ENCODE measurements around the gene CXCL17.

- TF ChIP-seq, protein P1, sequence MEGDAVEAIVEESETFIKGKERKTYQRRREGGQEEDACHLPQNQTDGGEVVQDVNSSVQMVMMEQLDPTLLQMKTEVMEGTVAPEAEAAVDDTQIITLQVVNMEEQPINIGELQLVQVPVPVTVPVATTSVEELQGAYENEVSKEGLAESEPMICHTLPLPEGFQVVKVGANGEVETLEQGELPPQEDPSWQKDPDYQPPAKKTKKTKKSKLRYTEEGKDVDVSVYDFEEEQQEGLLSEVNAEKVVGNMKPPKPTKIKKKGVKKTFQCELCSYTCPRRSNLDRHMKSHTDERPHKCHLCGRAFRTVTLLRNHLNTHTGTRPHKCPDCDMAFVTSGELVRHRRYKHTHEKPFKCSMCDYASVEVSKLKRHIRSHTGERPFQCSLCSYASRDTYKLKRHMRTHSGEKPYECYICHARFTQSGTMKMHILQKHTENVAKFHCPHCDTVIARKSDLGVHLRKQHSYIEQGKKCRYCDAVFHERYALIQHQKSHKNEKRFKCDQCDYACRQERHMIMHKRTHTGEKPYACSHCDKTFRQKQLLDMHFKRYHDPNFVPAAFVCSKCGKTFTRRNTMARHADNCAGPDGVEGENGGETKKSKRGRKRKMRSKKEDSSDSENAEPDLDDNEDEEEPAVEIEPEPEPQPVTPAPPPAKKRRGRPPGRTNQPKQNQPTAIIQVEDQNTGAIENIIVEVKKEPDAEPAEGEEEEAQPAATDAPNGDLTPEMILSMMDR (IDR thresholded peaks at IDR 0.05): no peak
- TF ChIP-seq EZH2 (IDR thresholded peaks at IDR 0.05; ENCODE audit: borderline replicate concordance, insufficient read depth, low read depth, low read length, poor library complexity, severe bottlenecking): no peak
These were observed 46.2 kb upstream of the CXCL17 start for GRCh38 chr19:42488783-42489521.
